Measurements from ENCODE around the gene SHC1.
"Not testable (repeated sequence)": the region's sequence is repeated elsewhere in the genome, so short reads cannot be mapped to it uniquely, and the experiment has no call there.

Gene SHC1

GRCh38 chr1:154995301-154995983, 24.9 kb upstream of the SHC1 start:
- DNase-seq, result not testable (repeated sequence)

DNA sequence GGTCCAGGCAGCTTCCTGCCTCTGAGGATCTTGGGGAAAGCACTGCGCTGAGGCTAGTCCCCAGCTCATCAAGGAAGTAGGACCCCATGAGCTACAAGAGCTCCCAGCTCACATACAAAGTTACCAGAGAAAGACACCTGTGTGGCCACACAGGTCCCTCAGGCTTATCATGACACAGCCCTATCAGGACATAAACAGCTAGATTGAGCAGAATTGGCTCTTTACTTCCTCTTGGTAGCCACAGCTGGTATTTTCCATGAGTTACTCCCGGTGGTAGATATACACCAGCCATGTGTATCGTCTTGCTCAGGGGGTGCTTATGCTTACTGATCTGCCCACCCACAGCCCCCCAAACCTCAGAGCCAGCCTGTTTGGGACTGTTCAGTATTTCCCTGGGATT, 24.0 kb upstream of the SHC1 start:
- no peak for DNase-seq

DNA sequence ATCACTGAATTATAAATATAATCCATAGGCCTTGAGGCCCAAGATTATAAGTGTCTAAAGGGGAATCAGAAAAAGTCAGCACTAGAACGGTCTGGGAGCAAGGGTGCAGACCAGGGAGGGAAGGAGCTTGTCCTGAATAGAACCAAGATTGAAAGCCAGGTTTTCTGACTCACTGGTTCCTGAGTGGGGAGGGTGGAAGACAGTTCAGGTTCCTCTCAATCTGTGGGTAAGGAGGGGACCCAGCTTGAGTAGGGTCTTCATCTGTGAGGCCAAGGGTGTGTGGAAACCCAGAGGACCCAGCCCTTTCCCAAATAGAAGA, 23.7 kb upstream of the SHC1 start:
- no peak for DNase-seq

GRCh38 chr1:154993572-154994268, 23.2 kb upstream of the SHC1 start, which contains the start of gene LENEP:
TSS of gene LENEP (plus strand) at chr1:154993586. CDS start at chr1:154993608, 22 bp downstream.
- DNase-seq, result no peak

- DNase-seq, result no peak
Measured at GRCh38 chr1:154992721-154993571, 22.4 kb upstream of the SHC1 start.

- no peak for DNase-seq
Measured at GRCh38 chr1:154990276-154990675, 19.7 kb upstream of the SHC1 start.

DNA sequence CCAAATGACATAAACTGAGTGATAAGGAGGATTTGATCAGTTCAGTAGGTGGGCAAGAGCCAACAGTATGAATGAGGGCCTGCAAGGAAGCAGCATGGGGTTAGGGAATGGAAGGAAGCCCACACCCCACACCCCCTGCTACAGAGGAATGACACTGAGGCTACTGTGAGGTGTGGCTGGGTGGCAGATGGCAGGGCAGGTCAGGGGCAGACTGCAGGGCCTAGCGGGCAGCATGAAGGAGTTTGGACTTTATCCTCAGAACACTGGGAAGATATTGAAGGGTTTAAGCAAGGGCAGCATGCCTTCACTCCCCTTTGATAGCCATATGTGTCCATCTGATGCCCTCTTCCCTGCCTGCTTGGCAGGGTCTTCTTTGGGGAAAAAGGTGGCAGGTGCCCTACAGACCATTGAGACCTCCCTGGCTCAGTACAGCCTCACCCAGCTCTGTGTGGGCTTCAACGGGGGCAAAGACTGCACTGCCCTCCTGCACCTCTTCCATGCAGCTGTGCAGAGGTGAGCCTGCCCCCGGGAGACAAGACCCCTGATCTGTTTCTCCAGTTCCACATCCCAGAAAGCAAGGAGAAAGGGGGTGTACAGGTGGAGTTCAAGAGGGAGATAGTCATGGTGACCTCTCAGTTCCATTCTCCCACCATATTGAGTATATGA, 18.8 kb upstream of the SHC1 start:
- DNase-seq, result no peak

GRCh38 chr1:154988058-154988954, 17.8 kb upstream of the SHC1 start:
- no peak for DNase-seq

DNA sequence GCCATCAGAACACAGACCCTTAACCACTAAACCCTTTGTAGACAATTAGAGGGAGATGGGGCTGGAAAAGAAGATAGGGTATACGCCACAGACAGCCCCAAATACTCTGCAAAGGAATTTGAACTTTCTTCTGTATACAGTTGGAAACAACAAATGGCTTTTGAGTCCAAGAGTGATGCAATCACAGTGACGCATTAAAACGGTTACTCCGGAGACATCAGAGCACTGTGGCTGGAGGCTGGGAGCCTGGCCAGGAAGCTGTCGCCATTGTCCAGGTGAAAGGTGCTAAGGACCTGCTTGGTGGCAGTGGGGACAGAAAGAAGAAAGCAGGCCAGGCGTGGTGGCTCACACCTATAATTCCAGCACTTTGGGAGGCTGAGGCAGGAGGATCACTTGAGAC, 16.8 kb upstream of the SHC1 start:
- no peak for DNase-seq

GRCh38 chr1:154986736-154987135, 16.2 kb upstream of the SHC1 start:
- not testable (repeated sequence) for DNase-seq

DNA sequence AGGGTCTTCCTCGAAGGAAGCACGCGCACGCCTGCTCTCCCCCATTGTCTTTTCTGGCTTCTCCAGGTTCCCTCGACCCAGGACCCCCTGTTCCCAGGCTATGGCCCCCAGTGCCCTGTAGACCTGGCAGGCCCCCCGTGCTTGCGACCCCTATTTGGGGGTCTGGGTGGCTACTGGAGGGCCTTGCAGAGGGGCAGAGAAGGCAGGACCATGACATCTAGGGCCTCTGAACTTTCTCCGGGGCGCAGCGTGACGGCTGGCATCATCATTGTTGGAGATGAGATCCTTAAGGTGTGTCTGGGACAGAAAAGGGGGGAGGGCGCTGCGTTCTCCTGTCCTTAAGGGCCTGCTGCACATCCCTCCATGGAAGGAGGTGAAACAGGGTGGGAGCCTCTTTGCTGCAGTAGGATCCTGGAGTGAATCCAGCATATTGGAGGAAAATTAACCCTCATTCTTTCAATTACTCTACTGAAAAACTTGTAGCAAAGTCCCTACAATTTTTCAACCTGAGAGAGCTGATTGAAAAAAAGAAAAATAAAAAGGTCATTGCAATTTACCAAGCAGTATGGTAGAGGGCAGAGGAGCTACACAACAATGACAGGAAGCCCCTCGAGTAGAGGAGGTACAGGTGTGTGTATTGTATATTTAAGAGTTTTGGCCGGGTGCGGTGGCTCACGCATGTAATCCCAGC, 13.4 kb upstream of the SHC1 start:
- no peak for DNase-seq

- DNase-seq, result peak; percentile 87
Measured at GRCh38 chr1:154982897-154983648, 12.5 kb upstream of the SHC1 start, which contains the start of gene FLAD1. TSS of gene FLAD1 (plus strand) at chr1:154983344. CDS start at chr1:154983695, 351 bp downstream.

- no peak for DNase-seq
Measured at GRCh38 chr1:154982341-154982740, 11.8 kb upstream of the SHC1 start.

DNA sequence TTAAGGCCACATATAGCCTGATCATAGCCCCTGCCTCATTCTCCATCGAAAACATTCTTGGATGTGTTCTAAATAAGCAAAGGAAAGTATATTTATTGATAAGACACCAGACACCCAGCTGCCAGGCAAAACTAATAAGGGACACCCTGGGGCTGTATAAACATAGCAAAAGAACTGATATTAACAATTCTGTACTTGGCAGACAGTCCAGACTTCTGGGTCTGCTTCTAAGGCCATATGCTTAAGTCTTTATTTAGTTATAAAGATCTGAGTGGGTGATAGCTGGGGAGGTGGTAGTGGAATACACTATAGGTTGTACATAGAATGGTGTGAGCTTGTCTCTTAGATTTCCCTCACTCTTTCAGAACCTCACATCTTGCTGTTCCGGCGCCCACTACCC, 7.8 kb upstream of the SHC1 start:
- DNase-seq, result no peak

DNA sequence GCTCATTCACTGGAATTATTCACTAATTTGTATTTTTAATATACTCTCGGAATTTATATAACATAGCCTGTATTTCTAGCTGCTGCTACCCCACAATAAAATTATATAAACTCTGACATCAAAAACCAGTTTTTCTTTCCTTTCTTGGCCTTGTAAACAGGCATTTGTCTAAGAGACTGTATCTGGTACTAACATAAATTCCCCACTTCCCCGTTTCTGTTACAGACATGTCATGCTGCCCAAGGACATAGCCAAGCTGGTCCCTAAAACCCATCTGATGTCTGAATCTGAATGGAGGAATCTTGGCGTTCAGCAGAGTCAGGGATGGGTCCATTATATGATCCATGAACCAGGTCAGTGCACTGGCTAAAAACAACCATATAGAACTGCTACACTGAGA, 7.2 kb upstream of the SHC1 start:
- DNase-seq, result not testable (repeated sequence)

DNA sequence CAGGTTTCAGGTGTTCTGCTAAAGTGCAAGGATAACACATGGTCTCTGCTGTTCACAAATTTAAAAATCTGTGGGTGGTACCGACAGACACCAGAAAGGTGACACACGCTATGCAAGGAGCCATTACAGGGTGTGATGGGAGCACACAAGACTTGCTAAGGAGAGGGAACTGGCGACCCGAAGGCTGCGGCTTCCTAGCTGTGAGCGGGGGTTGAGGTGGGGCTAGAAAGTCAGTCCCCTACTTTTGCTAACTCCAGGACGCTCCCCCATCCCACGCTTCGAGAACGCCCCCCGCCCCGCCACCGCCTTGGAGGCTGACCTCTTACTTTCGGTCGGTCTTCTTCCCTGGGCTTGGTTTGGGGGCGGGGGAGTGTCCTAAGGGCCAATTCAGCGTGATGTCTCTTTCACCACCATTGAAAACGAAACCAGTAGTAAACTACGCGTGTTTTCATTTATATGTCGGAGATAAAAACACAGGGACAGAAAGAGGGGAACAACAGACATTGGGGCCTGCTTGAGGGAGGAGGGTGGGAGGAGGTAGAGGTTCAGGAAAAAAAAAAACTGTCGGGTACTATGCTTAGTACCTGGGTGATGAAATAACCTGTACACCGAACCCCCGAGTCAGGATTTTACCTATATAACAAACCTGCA, 5.0 kb upstream of the SHC1 start:
- no peak for DNase-seq

- peak; percentile 73 for DNase-seq
Measured at GRCh38 chr1:154974808-154975408, 4.4 kb upstream of the SHC1 start.

GRCh38 chr1:154974102-154974807, 3.7 kb upstream of the SHC1 start, which contains the start of gene CKS1B:
TSS of gene CKS1B (plus strand) at chr1:154974681. CDS start at chr1:154974746, 65 bp downstream.
- DNase-seq, result peak; percentile 78

Measured in 8988T (cell line).